Sigmoid colon (tissue), 4 donors: ENCODE results near the gene UBE4A.

Experiments
- EP300 ChIP-seq, 4 donors: sonication (generic); formaldehyde crosslinking; IDR thresholded peaks; one replicate each; pipeline ENCODE4 v1.6.1; 2017; ENCODE audit warnings: antibody characterized with exemption in 4 of 4
- TF ChIP-seq, protein P1 (sequence below), 4 experiments: fragments of 450-650 bp in 3 of 4; fragments of 200-600 bp in 1 of 4; IDR thresholded peaks; one replicate each; pipeline ENCODE4 v1.5.1; 2016 to 2019; ENCODE audit warnings: antibody characterized with exemption in 4 of 4, mild to moderate bottlenecking in 3 of 4, moderate library complexity in 2 of 4

GRCh38 chr11:118334745-118335144 is 24.7 kb upstream of the UBE4A start:
- TF ChIP-seq, protein P1, sequence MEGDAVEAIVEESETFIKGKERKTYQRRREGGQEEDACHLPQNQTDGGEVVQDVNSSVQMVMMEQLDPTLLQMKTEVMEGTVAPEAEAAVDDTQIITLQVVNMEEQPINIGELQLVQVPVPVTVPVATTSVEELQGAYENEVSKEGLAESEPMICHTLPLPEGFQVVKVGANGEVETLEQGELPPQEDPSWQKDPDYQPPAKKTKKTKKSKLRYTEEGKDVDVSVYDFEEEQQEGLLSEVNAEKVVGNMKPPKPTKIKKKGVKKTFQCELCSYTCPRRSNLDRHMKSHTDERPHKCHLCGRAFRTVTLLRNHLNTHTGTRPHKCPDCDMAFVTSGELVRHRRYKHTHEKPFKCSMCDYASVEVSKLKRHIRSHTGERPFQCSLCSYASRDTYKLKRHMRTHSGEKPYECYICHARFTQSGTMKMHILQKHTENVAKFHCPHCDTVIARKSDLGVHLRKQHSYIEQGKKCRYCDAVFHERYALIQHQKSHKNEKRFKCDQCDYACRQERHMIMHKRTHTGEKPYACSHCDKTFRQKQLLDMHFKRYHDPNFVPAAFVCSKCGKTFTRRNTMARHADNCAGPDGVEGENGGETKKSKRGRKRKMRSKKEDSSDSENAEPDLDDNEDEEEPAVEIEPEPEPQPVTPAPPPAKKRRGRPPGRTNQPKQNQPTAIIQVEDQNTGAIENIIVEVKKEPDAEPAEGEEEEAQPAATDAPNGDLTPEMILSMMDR (IDR thresholded peaks at IDR 0.05): no peak
- TF ChIP-seq EP300 (IDR thresholded peaks at IDR 0.05): no peak
